Stimulated activated CD4-positive, alpha-beta T cell treated with anti-CD3 and anti-CD28 coated beads, Interleukin-2, amount 100 ng/mL, for 4 hours (primary cell): ENCODE data around the gene CCDC85A.

Experiments used
- DNase-seq: peaks from one replicate; pipeline ENCODE4 v3.0.0-alpha.2; 2020; ENCODE audit warnings: low read depth

Gene CCDC85A

GRCh38 chr2:56240210-56240609, 56.4 kb downstream of the CCDC85A start:
- DNase-seq: no peak

- DNase-seq: no peak
Measured at GRCh38 chr2:56244506-56244905, 60.7 kb downstream of the CCDC85A start.

- no peak for DNase-seq
Measured at GRCh38 chr2:56244911-56245530, 61.2 kb downstream of the CCDC85A start.

GRCh38 chr2:56248965-56249742, 65.4 kb downstream of the CCDC85A start:
- DNase-seq: no peak

GRCh38 chr2:56250153-56250729, 66.5 kb downstream of the CCDC85A start:
- DNase-seq: no peak

GRCh38 chr2:56260415-56260814, 76.6 kb downstream of the CCDC85A start:
- DNase-seq: no peak

- no peak for DNase-seq
Measured at GRCh38 chr2:56262241-56262640, 78.5 kb downstream of the CCDC85A start.

- no peak for DNase-seq
Measured at GRCh38 chr2:56263876-56264275, 80.1 kb downstream of the CCDC85A start.

GRCh38 chr2:56266761-56267414, 83.1 kb downstream of the CCDC85A start:
- no peak for DNase-seq

GRCh38 chr2:56267415-56267788, 83.6 kb downstream of the CCDC85A start:
- DNase-seq: no peak

- DNase-seq: no peak
Measured at GRCh38 chr2:56268856-56269255, 85.1 kb downstream of the CCDC85A start.

GRCh38 chr2:56271275-56271674, 87.5 kb downstream of the CCDC85A start:
- DNase-seq: no peak

- no peak for DNase-seq
Measured at GRCh38 chr2:56285224-56285623, 101.4 kb downstream of the CCDC85A start.

- DNase-seq: no peak
Measured at GRCh38 chr2:56286936-56287335, 103.1 kb downstream of the CCDC85A start.

GRCh38 chr2:56287508-56287907, 103.7 kb downstream of the CCDC85A start:
- no peak for DNase-seq

GRCh38 chr2:56287974-56288373, 104.2 kb downstream of the CCDC85A start:
- no peak for DNase-seq

GRCh38 chr2:56288838-56289580, 105.2 kb downstream of the CCDC85A start:
- no peak for DNase-seq

GRCh38 chr2:56291711-56292110, 107.9 kb downstream of the CCDC85A start:
- no peak for DNase-seq

- no peak for DNase-seq
Measured at GRCh38 chr2:56292951-56293350, 109.2 kb downstream of the CCDC85A start.

- no peak for DNase-seq
Measured at GRCh38 chr2:56295666-56296065, 111.9 kb downstream of the CCDC85A start.

GRCh38 chr2:56297671-56298070, 113.9 kb downstream of the CCDC85A start:
- no peak for DNase-seq

- no peak for DNase-seq
Measured at GRCh38 chr2:56299171-56299691, 115.4 kb downstream of the CCDC85A start.
